ENCODE data around the gene SLC16A4. TPM values are rescaled to one million over a fixed set of nuclear protein-coding genes. Genes with fewer than 3 reads are reported as not detected.

SLC16A4 gene
- total and polyA plus RNA-seq, 10 donors, result 1.5 to 6.9 (median 4.8) TPM

DNA sequence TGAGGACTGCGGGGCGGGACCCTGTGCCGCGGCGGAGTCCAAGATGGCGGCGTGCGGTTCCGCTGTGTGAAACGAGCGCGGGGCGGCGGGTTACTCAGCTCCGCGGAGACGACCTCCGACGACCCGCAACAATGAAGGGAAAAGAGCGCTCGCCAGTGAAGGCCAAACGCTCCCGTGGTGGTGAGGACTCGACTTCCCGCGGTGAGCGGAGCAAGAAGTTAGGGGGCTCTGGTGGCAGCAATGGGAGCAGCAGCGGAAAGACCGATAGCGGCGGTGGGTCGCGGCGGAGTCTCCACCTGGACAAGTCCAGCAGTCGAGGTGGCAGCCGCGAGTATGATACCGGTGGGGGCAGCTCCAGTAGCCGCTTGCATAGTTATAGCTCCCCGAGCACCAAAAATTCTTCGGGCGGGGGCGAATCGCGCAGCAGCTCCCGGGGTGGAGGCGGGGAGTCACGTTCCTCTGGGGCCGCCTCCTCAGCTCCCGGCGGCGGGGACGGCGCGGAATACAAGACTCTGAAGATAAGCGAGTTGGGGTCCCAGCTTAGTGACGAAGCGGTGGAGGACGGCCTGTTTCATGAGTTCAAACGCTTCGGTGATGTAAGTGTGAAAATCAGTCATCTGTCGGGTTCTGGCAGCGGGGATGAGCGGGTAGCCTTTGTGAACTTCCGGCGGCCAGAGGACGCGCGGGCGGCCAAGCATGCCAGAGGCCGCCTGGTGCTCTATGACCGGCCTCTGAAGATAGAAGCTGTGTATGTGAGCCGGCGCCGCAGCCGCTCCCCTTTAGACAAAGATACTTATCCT, 51.2 kb downstream of the SLC16A4 start:
- intact Hi-C loops (cut with DNase I; ENCODE audit: low total_unique reads), result loop anchor here (5.0 kb wide), 1 partner anchor 68 kb away; the partner anchor contains the start of gene LAMTOR5
- Histone ChIP-seq H3K4me3 (peak overlapping the region; percentile 72 to 99 (median 98)), H3K27me3 (replicated peaks in 1 of 7) (no peaks in the 10 kb centered on the region), H3K27ac (peak overlapping the region; percentile 97 to 100 (median 98)), H3K4me1 (peaks cover 53 to 67% (median 56%) of the 10 kb centered on the region in 6 donors), H3K36me3 (peaks cover 0 to 42% (median 18%) of the 10 kb centered on the region in 6 donors), H3K9me3 (no peaks in the 10 kb centered on the region)
- peak in 1 of 3 donors; percentile 74 for TF ChIP-seq POLR2A (IDR thresholded peaks at IDR 0.05)
- TF ChIP-seq POLR2AphosphoS5 (IDR thresholded peaks at IDR 0.05), result peak; percentile 96 to 99 (median 97)
- TF ChIP-seq, protein P1, sequence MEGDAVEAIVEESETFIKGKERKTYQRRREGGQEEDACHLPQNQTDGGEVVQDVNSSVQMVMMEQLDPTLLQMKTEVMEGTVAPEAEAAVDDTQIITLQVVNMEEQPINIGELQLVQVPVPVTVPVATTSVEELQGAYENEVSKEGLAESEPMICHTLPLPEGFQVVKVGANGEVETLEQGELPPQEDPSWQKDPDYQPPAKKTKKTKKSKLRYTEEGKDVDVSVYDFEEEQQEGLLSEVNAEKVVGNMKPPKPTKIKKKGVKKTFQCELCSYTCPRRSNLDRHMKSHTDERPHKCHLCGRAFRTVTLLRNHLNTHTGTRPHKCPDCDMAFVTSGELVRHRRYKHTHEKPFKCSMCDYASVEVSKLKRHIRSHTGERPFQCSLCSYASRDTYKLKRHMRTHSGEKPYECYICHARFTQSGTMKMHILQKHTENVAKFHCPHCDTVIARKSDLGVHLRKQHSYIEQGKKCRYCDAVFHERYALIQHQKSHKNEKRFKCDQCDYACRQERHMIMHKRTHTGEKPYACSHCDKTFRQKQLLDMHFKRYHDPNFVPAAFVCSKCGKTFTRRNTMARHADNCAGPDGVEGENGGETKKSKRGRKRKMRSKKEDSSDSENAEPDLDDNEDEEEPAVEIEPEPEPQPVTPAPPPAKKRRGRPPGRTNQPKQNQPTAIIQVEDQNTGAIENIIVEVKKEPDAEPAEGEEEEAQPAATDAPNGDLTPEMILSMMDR (IDR thresholded peaks at IDR 0.05 in 8 of 11, conservative IDR thresholded peaks at IDR 0.05 in 3 of 11), result peak in 9 of 11 experiments; percentile 26 to 71 (median 56)
- 0 to 1% (median 0%) methylated on average over 40 to 77 of the region's 77 CpGs for WGBS, 5 donors
- DNase-seq, result no peak

DNA sequence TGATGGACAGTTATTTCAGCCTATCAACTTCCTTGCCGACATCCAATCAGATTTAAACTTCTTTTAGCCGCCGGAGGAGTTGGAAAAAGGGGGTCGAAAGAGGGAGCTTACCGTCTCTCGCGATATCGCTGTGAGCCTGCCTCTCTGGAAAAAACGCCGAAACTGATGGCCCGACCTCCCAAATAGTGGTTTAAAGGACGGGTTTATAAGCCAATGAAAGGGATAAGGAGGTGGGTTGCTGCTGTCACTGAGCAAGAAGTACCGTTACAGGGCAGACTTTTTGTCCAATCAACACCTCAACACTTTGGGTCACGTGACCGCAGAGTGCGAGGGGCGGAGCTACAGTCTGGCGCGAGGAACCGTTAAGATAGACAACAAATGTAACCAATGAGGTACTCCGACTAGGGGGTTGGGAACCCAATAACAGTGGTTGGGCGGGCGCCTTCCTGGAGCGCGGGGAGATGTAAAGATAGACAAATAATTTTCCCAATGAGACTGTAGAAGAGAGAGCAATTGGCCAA, 51.9 kb downstream of the SLC16A4 start, which contains the start of gene RBM15:
Gene RBM15 (plus strand): TSS at position 492 of the 521 bp plus-strand sequence. CDS start 29 bp downstream, at position 521.
- Histone ChIP-seq H3K27ac (peak within 1 kb of the TSS; percentile 97 to 100 (median 98)), H3K36me3 (peaks cover 0 to 36% (median 18%) of the 10 kb centered on the region in 6 donors), H3K9me3 (no peaks in the 10 kb centered on the region), H3K4me1 (peaks cover 47 to 60% (median 50%) of the 10 kb centered on the region in 6 donors), H3K27me3 (replicated peaks in 1 of 7) (no peaks in the 10 kb centered on the region), H3K4me3 (peak within 1 kb of the TSS; percentile 72 to 99 (median 98))
- peak; percentile 98 for DNase-seq
- 0 to 1% (median 0%) methylated on average over 25 of the region's 25 CpGs for WGBS, 5 donors
- no peak for TF ChIP-seq POLR2AphosphoS5 (IDR thresholded peaks at IDR 0.05)
- intact Hi-C loops (cut with DNase I; ENCODE audit: low total_unique reads), result loop anchor here (5.0 kb wide), 1 partner anchor 68 kb away; the partner anchor contains the start of gene LAMTOR5

DNA sequence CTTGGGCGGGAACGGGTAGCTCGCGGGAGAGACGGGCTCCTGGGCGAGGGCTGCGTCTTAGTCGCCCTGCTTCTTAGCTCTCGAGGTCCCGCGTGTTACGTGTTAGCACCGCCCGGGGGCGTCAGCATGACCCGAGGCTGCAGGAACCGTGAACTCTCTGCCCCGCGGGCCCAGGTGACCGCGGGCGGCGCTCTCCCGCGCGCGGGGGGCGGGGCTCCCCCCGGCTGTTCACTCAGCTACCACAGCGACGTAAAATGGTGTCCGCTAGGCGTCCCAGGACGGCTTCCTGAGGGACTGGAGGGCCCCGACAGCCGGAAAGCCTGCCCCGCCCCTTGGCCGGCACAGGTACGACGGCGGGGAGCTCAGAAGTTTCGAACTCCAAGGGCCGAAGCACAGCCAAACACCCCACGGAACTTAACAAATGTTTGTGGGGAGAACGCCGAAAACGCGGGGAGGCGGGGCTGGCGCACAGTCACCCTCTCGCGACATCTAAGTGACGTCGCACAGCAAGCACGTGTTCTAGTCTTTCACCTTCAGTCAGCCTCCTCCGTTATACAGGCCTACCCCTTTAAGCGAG, 52.4 kb downstream of the SLC16A4 start:
- peak; percentile 98 for DNase-seq
- WGBS, 5 donors, result 0 to 1% (median 0%) methylated on average over 32 to 57 of the region's 57 CpGs
- intact Hi-C loops (cut with DNase I; ENCODE audit: low total_unique reads), result loop anchor here (5.0 kb wide), 1 partner anchor 69 kb away; the partner anchor contains the start of gene LAMTOR5

More for the DNA sequence above, 52.4 kb downstream of the SLC16A4 start:
- peak in 2 of 3 donors; percentile 33 to 57 for TF ChIP-seq POLR2A (IDR thresholded peaks at IDR 0.05)
- TF ChIP-seq, protein P1 (IDR thresholded peaks at IDR 0.05 in 8 of 11, conservative IDR thresholded peaks at IDR 0.05 in 3 of 11), result peak; percentile 55 to 87 (median 76)
- peak; percentile 86 to 93 (median 91) for TF ChIP-seq POLR2AphosphoS5 (IDR thresholded peaks at IDR 0.05)
- H3K4me3 ChIP-seq, result peak overlapping the region; percentile 50 to 99 (median 97)
- peak overlapping the region; percentile 97 to 100 (median 98) for H3K27ac ChIP-seq
- H3K27me3 ChIP-seq (replicated peaks in 1 of 7), result no peaks in the 10 kb centered on the region
- H3K9me3 ChIP-seq, result no peaks in the 10 kb centered on the region
- H3K36me3 ChIP-seq, result peaks cover 0 to 30% (median 18%) of the 10 kb centered on the region in 6 donors
- peaks cover 42 to 55% (median 44%) of the 10 kb centered on the region in 6 donors for H3K4me1 ChIP-seq

Data from spleen (tissue), 11 donors.